GM21367 (cell line): ENCODE measurements around the gene TLE4.
"Not testable (repeated sequence)": the region's sequence is repeated elsewhere in the genome, so short reads cannot be mapped to it uniquely, and the experiment has no call there.

Source experiments
- ATAC-seq: cut with Tn5 transposase; IDR thresholded peaks from one replicate; pipeline ENCODE4 v1.9.1; 2021; ENCODE audit not compliant: unreplicated experiment

TLE4 gene

GRCh38 chr9:79571309-79572031, at the start of gene TLE4:
Gene TLE4 (plus strand): TSS chr9:79571965. CDS start chr9:79572791, 826 bp downstream.
- ATAC-seq = peak; percentile 87

- no peak for ATAC-seq
Observed at GRCh38 chr9:79522793-79523192, 49.0 kb upstream of the TLE4 start.

GRCh38 chr9:79524266-79524665, 47.5 kb upstream of the TLE4 start:
- ATAC-seq = no peak

GRCh38 chr9:79526149-79526672, 45.6 kb upstream of the TLE4 start:
- ATAC-seq = no peak

- no peak for ATAC-seq
Observed at GRCh38 chr9:79535534-79535933, 36.2 kb upstream of the TLE4 start.

- no peak for ATAC-seq
Observed at GRCh38 chr9:79537838-79538237, 33.9 kb upstream of the TLE4 start.

GRCh38 chr9:79542735-79543620, 28.8 kb upstream of the TLE4 start:
- ATAC-seq = no peak

- not testable (repeated sequence) for ATAC-seq
Observed at GRCh38 chr9:79544375-79544774, 27.4 kb upstream of the TLE4 start.

GRCh38 chr9:79551586-79551985, 20.2 kb upstream of the TLE4 start:
- no peak for ATAC-seq

GRCh38 chr9:79551994-79552393, 19.8 kb upstream of the TLE4 start:
- ATAC-seq = no peak

- ATAC-seq = no peak
Observed at GRCh38 chr9:79555474-79556089, 16.2 kb upstream of the TLE4 start.

GRCh38 chr9:79559495-79560181, 12.1 kb upstream of the TLE4 start:
- no peak for ATAC-seq

- no peak for ATAC-seq
Observed at GRCh38 chr9:79562749-79563386, 8.9 kb upstream of the TLE4 start.

GRCh38 chr9:79564105-79564504, 7.7 kb upstream of the TLE4 start:
- ATAC-seq = no peak

- ATAC-seq = peak; percentile 91
Observed at GRCh38 chr9:79565245-79565644, 6.5 kb upstream of the TLE4 start.

- ATAC-seq = no peak
Observed at GRCh38 chr9:79567671-79568098, 4.1 kb upstream of the TLE4 start.

GRCh38 chr9:79568337-79569101, 3.2 kb upstream of the TLE4 start:
- no peak for ATAC-seq

- ATAC-seq = no peak
Observed at GRCh38 chr9:79569814-79570447, 1.8 kb upstream of the TLE4 start.
